ENCODE results near the gene RADX.

- TF ChIP-seq CTCF (optimal IDR thresholded peaks at IDR 0.05 in 1 of 3, IDR thresholded peaks at IDR 0.05 in 1 of 3, conservative IDR thresholded peaks at IDR 0.05 in 1 of 3; ENCODE audit: extremely low read depth in 1 of 3, insufficient read depth in 2 of 3, low read length in 3 of 3) (no peak), EZH2 (IDR thresholded peaks at IDR 0.05; ENCODE audit: low read length) (no peak)
Observed at GRCh38 chrX:106728337-106728736, 116.6 kb downstream of the RADX start.

Data from keratinocyte (primary cell).